Measurements from ENCODE around the gene SLX4IP. TPM values are rescaled to one million over a fixed set of nuclear protein-coding genes. Genes with fewer than 3 reads are reported as not detected.

Gene SLX4IP
- total and polyA plus RNA-seq, 2 of the 13 experiments (the other 11 are each of a cell fraction or from before 2014, with no cell fraction given): 3.6 to 7.3 TPM

- no peak for TF ChIP-seq FOXJ3 (CRISPR knock-in tag; IDR thresholded peaks at IDR 0.05; ENCODE audit: borderline replicate concordance)
These were observed 224.8 kb downstream of the SLX4IP start (continued) for GRCh38 chr20:10659651-10660601.

DNA sequence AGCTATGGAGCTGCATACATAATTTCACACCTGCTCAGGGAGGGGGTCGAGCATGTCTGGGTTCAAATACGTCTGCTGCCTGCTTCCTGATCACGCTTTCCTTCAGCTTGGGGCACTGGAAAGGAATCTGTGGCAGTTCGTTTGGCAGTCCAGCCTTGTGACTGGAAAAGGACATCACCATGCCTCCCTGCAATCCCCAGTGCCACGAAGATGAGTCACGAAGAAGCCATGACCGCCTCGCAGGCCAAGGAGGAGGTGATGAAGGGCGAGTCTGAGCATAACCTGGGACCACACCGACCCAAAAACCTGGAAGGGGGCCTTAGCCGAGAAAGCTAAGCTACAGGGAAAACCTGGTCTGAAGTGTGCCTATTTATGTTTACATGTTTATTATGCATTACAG, 225.6 kb downstream of the SLX4IP start:
- no peak overlapping the region for H3K4me2 ChIP-seq (ENCODE audit: low read depth, low read length)
- peaks cover 71% of the 10 kb centered on the region for H3K4me1 ChIP-seq (ENCODE audit: insufficient read depth, low read length)
- H3K27me3 ChIP-seq (ENCODE audit: control insufficient read depth in 1 of 2, insufficient read depth in 2 of 2, low read length in 2 of 2): no peaks in the 10 kb centered on the region
- peak overlapping the region; percentile 7 for H3K27ac ChIP-seq (ENCODE audit: extremely low read length, insufficient read depth, low read length)
- peaks cover 64 to 89% of the 10 kb centered on the region in 2 experiments for H3K36me3 ChIP-seq (replicated peaks in 1 of 2; ENCODE audit: control insufficient read depth in 1 of 2, insufficient read depth in 2 of 2, low read length in 2 of 2)
- in situ Hi-C loops (cut with HindIII; ENCODE audit: extremely low pct_ligation_motif_present, low pct_unique_long_range_greater_than_20kb) (loop anchor here (5.0 kb wide), 1 partner anchor 108 kb away; no protein-coding TSS in a partner anchor), intact Hi-C loops (cut with micrococcal nuclease; ENCODE audit: unreplicated experiment) (loop anchor here (10.0 kb wide), 1 partner anchor 196 kb away; no protein-coding TSS in a partner anchor)
- peaks cover 87% of the 10 kb centered on the region for H3K79me2 ChIP-seq (ENCODE audit: insufficient read depth, low read length)
- CTCF ChIA-PET (ENCODE audit: low intra/inter-chr PET ratio, low total read pairs): no interaction called here
- BruUV-seq (replicated peaks): no TSS peak
- no peak for DNase-seq (ENCODE audit: low spot score)
- H4K20me1 ChIP-seq (ENCODE audit: insufficient read depth, low read length): peaks cover 34% of the 10 kb centered on the region
- POLR2A ChIA-PET: interaction anchor here (1.6 to 2.7 kb wide), 3 partner anchors 8 to 95 kb away, joined by 3 to 39 read pairs (median 5); partner anchors contain the start of gene JAG1
- no peaks in the 10 kb centered on the region for H3K9me3 ChIP-seq (ENCODE audit: low read length)
- no peak overlapping the region for H2AFZ ChIP-seq (ENCODE audit: low read length)
- no peak; the same call in 2 of the 3 replicates for ATAC-seq
- no peak for FAIRE-seq
- H3K4me3 ChIP-seq (replicated peaks in 1 of 3; ENCODE audit: insufficient read depth in 1 of 3, low read depth in 2 of 3, low read length in 3 of 3): no peak overlapping the region
- WGBS (ENCODE audit: low lambda C conversion rate): 95% methylated on average over 11 of the region's 11 CpGs
- H3K9ac ChIP-seq (ENCODE audit: insufficient read depth, low read depth, low read length): no peak overlapping the region
- TF ChIP-seq MAFG (CRISPR knock-in tag; IDR thresholded peaks at IDR 0.05): no peak
- TF ChIP-seq ARID3A (IDR thresholded peaks at IDR 0.05; ENCODE audit: low read depth, low read length): no peak
- no peak for TF ChIP-seq ZXDC (CRISPR knock-in tag; IDR thresholded peaks at IDR 0.05)
- 0 out of 2 replicates have a peak, but pooled peaks have one; percentile 20 for TF ChIP-seq ZNF501 (CRISPR knock-in tag; IDR thresholded peaks at IDR 0.05)
- no peak for TF ChIP-seq ZNF34 (CRISPR knock-in tag; IDR thresholded peaks at IDR 0.05; ENCODE audit: borderline replicate concordance)
- TF ChIP-seq NFYB (CRISPR knock-in tag; IDR thresholded peaks at IDR 0.05): no peak
- TF ChIP-seq SP1 (IDR thresholded peaks at IDR 0.05): no peak
- TF ChIP-seq SP1 (CRISPR knock-in tag; IDR thresholded peaks at IDR 0.05): no peak
- no peak for TF ChIP-seq SOX13 (IDR thresholded peaks at IDR 0.05)
- TF ChIP-seq SOX13 (CRISPR knock-in tag; conservative IDR thresholded peaks at IDR 0.05 in 1 of 2, IDR thresholded peaks at IDR 0.05 in 1 of 2): no peak
- no peak for TF ChIP-seq PBX2 (CRISPR knock-in tag; IDR thresholded peaks at IDR 0.05)
- 0 out of 2 replicates have a peak, but pooled peaks have one; percentile 9 for TF ChIP-seq ZNF891 (CRISPR knock-in tag; IDR thresholded peaks at IDR 0.05)
